HEK293 (cell line): ENCODE results near the gene SDC3.

Source experiments
- ZNF596 ChIP-seq: fragments of 450-650 bp; IDR thresholded peaks from 2 replicates; pipeline ENCODE4 v1.5.0; 2018; ENCODE audit warnings: missing biosample characterization, mild to moderate bottlenecking, missing genetic modification characterization, moderate library complexity
- TF ChIP-seq, protein P1 (sequence below): fragments of 450-650 bp; formaldehyde crosslinking; IDR thresholded peaks from 2 replicates; pipeline ENCODE4 v1.5.1; 2016; ENCODE audit warnings: missing biosample characterization, missing genetic modification characterization

DNA sequence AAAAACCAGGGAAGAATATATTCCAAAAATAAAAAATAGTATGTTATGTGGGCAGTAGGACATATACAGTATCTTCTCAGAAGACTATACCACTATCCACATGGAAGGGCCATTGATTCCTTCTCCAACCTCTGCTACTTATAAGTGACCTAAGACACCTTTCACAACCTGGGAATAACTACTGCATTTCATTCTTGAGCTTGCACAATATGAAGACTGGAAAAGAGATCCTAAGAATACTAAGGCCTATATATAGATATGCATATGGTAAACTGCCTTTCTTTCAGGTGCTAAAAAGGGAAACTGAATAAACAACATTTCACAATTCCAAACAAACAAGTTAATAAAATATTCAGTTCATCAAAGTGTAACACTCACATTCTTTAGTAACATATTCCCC, 32.0 kb upstream of the SDC3 start:
- TF ChIP-seq ZNF596 (tag by site-specific recombination) = no peak
- TF ChIP-seq, protein P1, sequence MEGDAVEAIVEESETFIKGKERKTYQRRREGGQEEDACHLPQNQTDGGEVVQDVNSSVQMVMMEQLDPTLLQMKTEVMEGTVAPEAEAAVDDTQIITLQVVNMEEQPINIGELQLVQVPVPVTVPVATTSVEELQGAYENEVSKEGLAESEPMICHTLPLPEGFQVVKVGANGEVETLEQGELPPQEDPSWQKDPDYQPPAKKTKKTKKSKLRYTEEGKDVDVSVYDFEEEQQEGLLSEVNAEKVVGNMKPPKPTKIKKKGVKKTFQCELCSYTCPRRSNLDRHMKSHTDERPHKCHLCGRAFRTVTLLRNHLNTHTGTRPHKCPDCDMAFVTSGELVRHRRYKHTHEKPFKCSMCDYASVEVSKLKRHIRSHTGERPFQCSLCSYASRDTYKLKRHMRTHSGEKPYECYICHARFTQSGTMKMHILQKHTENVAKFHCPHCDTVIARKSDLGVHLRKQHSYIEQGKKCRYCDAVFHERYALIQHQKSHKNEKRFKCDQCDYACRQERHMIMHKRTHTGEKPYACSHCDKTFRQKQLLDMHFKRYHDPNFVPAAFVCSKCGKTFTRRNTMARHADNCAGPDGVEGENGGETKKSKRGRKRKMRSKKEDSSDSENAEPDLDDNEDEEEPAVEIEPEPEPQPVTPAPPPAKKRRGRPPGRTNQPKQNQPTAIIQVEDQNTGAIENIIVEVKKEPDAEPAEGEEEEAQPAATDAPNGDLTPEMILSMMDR = no peak
